ENCODE measurements around the gene TCF3.

Gene TCF3

GRCh38 chr19:1575323-1576241, 76.8 kb downstream of the TCF3 start:
- peaks cover 12% of the 10 kb centered on the region for H3K36me3 Mint-ChIP-seq (ENCODE audit: low read depth)

GRCh38 chr19:1574354-1575136, 77.9 kb downstream of the TCF3 start:
- H3K27ac Mint-ChIP-seq, result no peak overlapping the region

More at GRCh38 chr19:1575323-1576241, 76.8 kb downstream of the TCF3 start:
- peaks cover 6% of the 10 kb centered on the region for H3K27me3 Mint-ChIP-seq (ENCODE audit: low read depth)
- H3K4me1 Mint-ChIP-seq (ENCODE audit: low read depth), result no peaks in the 10 kb centered on the region
- no peak overlapping the region for H3K4me3 Mint-ChIP-seq
- no peak for DNase-seq (ENCODE audit: low spot score)
- peak overlapping the region; percentile 10 for H3K27ac Mint-ChIP-seq
- no peaks in the 10 kb centered on the region for H3K9me3 Mint-ChIP-seq

GRCh38 chr19:1572795-1573194, 79.6 kb downstream of the TCF3 start:
- H3K4me1 Mint-ChIP-seq (ENCODE audit: low read depth), result peaks cover 5% of the 10 kb centered on the region
- no peak overlapping the region for H3K4me3 Mint-ChIP-seq
- DNase-seq (ENCODE audit: low spot score), result no peak
- no peak overlapping the region for H3K27ac Mint-ChIP-seq
- peaks cover 18% of the 10 kb centered on the region for H3K27me3 Mint-ChIP-seq (ENCODE audit: low read depth)
- no peaks in the 10 kb centered on the region for H3K9me3 Mint-ChIP-seq
- peaks cover 2% of the 10 kb centered on the region for H3K36me3 Mint-ChIP-seq (ENCODE audit: low read depth)

More at GRCh38 chr19:1574354-1575136, 77.9 kb downstream of the TCF3 start:
- Mint-ChIP-seq H3K9me3 (no peaks in the 10 kb centered on the region), H3K36me3 (ENCODE audit: low read depth) (peaks cover 6% of the 10 kb centered on the region), H3K4me3 (no peak overlapping the region), H3K4me1 (ENCODE audit: low read depth) (peaks cover 5% of the 10 kb centered on the region), H3K27me3 (ENCODE audit: low read depth) (peaks cover 16% of the 10 kb centered on the region)
- no peak for DNase-seq (ENCODE audit: low spot score)

- H3K36me3 Mint-ChIP-seq (ENCODE audit: low read depth), result peaks cover 2% of the 10 kb centered on the region
- no peak for DNase-seq (ENCODE audit: low spot score)
- H3K4me3 Mint-ChIP-seq, result no peak overlapping the region
- peaks cover 5% of the 10 kb centered on the region for H3K4me1 Mint-ChIP-seq (ENCODE audit: low read depth)
- no peaks in the 10 kb centered on the region for H3K9me3 Mint-ChIP-seq
- H3K27ac Mint-ChIP-seq, result no peak overlapping the region
- peaks cover 18% of the 10 kb centered on the region for H3K27me3 Mint-ChIP-seq (ENCODE audit: low read depth)
These were observed 81.1 kb downstream of the TCF3 start for GRCh38 chr19:1571358-1571757.

- no peak for DNase-seq (ENCODE audit: low spot score)
- Mint-ChIP-seq H3K4me3 (no peak overlapping the region), H3K27ac (no peak overlapping the region), H3K36me3 (ENCODE audit: low read depth) (peaks cover 2% of the 10 kb centered on the region), H3K4me1 (ENCODE audit: low read depth) (peaks cover 5% of the 10 kb centered on the region), H3K9me3 (no peaks in the 10 kb centered on the region), H3K27me3 (ENCODE audit: low read depth) (peaks cover 18% of the 10 kb centered on the region)
These were observed 81.6 kb downstream of the TCF3 start for GRCh38 chr19:1570836-1571235.

GRCh38 chr19:1569997-1570396, 82.4 kb downstream of the TCF3 start:
- peaks cover 2% of the 10 kb centered on the region for H3K36me3 Mint-ChIP-seq (ENCODE audit: low read depth)
- H3K4me1 Mint-ChIP-seq (ENCODE audit: low read depth), result peaks cover 5% of the 10 kb centered on the region
- H3K27ac Mint-ChIP-seq, result peak overlapping the region; percentile 34
- DNase-seq (ENCODE audit: low spot score), result no peak
- peaks cover 18% of the 10 kb centered on the region for H3K27me3 Mint-ChIP-seq (ENCODE audit: low read depth)
- H3K9me3 Mint-ChIP-seq, result no peaks in the 10 kb centered on the region
- H3K4me3 Mint-ChIP-seq, result no peak overlapping the region

GRCh38 chr19:1568320-1569019, 83.9 kb downstream of the TCF3 start, which contains the start of gene MEX3D:
MEX3D (minus strand) TSS chr19:1568325; CDS start chr19:1568058, 267 bp downstream.
- Mint-ChIP-seq H3K36me3 (ENCODE audit: low read depth) (peaks cover 2% of the 10 kb centered on the region), H3K27ac (no peak within 1 kb of the TSS), H3K9me3 (no peaks in the 10 kb centered on the region), H3K27me3 (ENCODE audit: low read depth) (peaks cover 20% of the 10 kb centered on the region), H3K4me1 (ENCODE audit: low read depth) (peaks cover 5% of the 10 kb centered on the region), H3K4me3 (no peak within 1 kb of the TSS)
- peak; percentile 68 for DNase-seq (ENCODE audit: low spot score)

- Mint-ChIP-seq H3K27me3 (ENCODE audit: low read depth) (peaks cover 20% of the 10 kb centered on the region), H3K4me3 (no peak overlapping the region), H3K27ac (no peak overlapping the region), H3K9me3 (no peaks in the 10 kb centered on the region), H3K4me1 (ENCODE audit: low read depth) (peaks cover 5% of the 10 kb centered on the region), H3K36me3 (ENCODE audit: low read depth) (no peaks in the 10 kb centered on the region)
- peak; percentile 15 for DNase-seq (ENCODE audit: low spot score)
These were observed 84.6 kb downstream of the TCF3 start for GRCh38 chr19:1567848-1568227.

- Mint-ChIP-seq H3K36me3 (ENCODE audit: low read depth) (no peaks in the 10 kb centered on the region), H3K9me3 (no peaks in the 10 kb centered on the region), H3K4me1 (ENCODE audit: low read depth) (peaks cover 5% of the 10 kb centered on the region), H3K4me3 (no peak overlapping the region), H3K27me3 (ENCODE audit: low read depth) (peaks cover 20% of the 10 kb centered on the region), H3K27ac (no peak overlapping the region)
- no peak for DNase-seq (ENCODE audit: low spot score)
These were observed 85.1 kb downstream of the TCF3 start for GRCh38 chr19:1567116-1567847.

GRCh38 chr19:1566392-1567115, 85.9 kb downstream of the TCF3 start:
- Mint-ChIP-seq H3K27me3 (ENCODE audit: low read depth) (peaks cover 20% of the 10 kb centered on the region), H3K36me3 (ENCODE audit: low read depth) (no peaks in the 10 kb centered on the region), H3K4me1 (ENCODE audit: low read depth) (peaks cover 5% of the 10 kb centered on the region), H3K9me3 (no peaks in the 10 kb centered on the region), H3K4me3 (no peak overlapping the region), H3K27ac (no peak overlapping the region)
- no peak for DNase-seq (ENCODE audit: low spot score)

- Mint-ChIP-seq H3K27me3 (ENCODE audit: low read depth) (peaks cover 2% of the 10 kb centered on the region), H3K9me3 (no peaks in the 10 kb centered on the region), H3K4me1 (ENCODE audit: low read depth) (no peaks in the 10 kb centered on the region), H3K36me3 (ENCODE audit: low read depth) (no peaks in the 10 kb centered on the region), H3K27ac (no peak overlapping the region), H3K4me3 (no peak overlapping the region)
- DNase-seq (ENCODE audit: low spot score), result no peak
These were observed 89.2 kb downstream of the TCF3 start for GRCh38 chr19:1563251-1563650.

GRCh38 chr19:1561236-1561842, 91.1 kb downstream of the TCF3 start:
- Mint-ChIP-seq H3K27ac (no peak overlapping the region), H3K4me3 (no peak overlapping the region), H3K36me3 (ENCODE audit: low read depth) (no peaks in the 10 kb centered on the region), H3K27me3 (ENCODE audit: low read depth) (peaks cover 2% of the 10 kb centered on the region), H3K4me1 (ENCODE audit: low read depth) (no peaks in the 10 kb centered on the region), H3K9me3 (no peaks in the 10 kb centered on the region)
- no peak for DNase-seq (ENCODE audit: low spot score)
